Upper lobe of left lung (tissue), 6 donors: ENCODE results near the gene NADK2. TPM values are rescaled to one million over a fixed set of nuclear protein-coding genes. Genes with fewer than 3 reads are reported as not detected.

Source experiments
- ATAC-seq, 2 donors: fragments of 200-7000 bp; cut with Tn5 transposase; one replicate each; pipeline ENCODE4 v1.9.1; 2022; ENCODE audit warnings: mild to moderate bottlenecking in 2 of 2, moderate library complexity in 2 of 2; ENCODE audit not compliant: low FRiP score in 2 of 2
- DNase-seq, 2 donors: peaks; one replicate each; pipeline ENCODE4 v3.0.0-alpha.2; 2019 to 2020
- H3K27ac ChIP-seq, 4 donors: fragments of 200-600 bp; sonication (generic); one replicate each; pipeline ENCODE4 v1.5.1; 2016 to 2019
- H3K27me3 ChIP-seq, 4 donors: fragments of 200-600 bp; sonication (generic); one replicate each; pipeline ENCODE4 v1.5.1; 2017 to 2019
- H3K36me3 ChIP-seq, 4 donors: fragments of 200-600 bp; sonication (generic); one replicate each; pipeline ENCODE4 v1.5.1; 2016 to 2019
- H3K4me1 ChIP-seq, 4 donors: fragments of 200-600 bp; sonication (generic); one replicate each; pipeline ENCODE4 v1.5.1; 2018 to 2019
- H3K4me3 ChIP-seq, 4 donors: fragments of 200-600 bp; sonication (generic); one replicate each; pipeline ENCODE4 v1.5.1; 2017 to 2019; ENCODE audit warnings: mild to moderate bottlenecking in 2 of 4, moderate library complexity in 1 of 4
- H3K9me3 ChIP-seq, 4 donors: fragments of 200-600 bp; sonication (generic); one replicate each; pipeline ENCODE4 v1.5.1; 2018 to 2019
- EP300 ChIP-seq, 4 donors: sonication (generic); formaldehyde crosslinking; IDR thresholded peaks; one replicate each; pipeline ENCODE4 v1.5.1; 2017; ENCODE audit warnings: antibody characterized with exemption in 4 of 4, control low read depth in 2 of 4
- POLR2A ChIP-seq, 4 donors: fragments of 450-650 bp; IDR thresholded peaks; one replicate each; pipeline ENCODE4 v1.5.1; 2016 to 2017; ENCODE audit warnings: antibody characterized with exemption in 4 of 4, mild to moderate bottlenecking in 2 of 4
- POLR2AphosphoS5 ChIP-seq, 2 donors: sonication (generic); formaldehyde crosslinking; IDR thresholded peaks; one replicate each; pipeline ENCODE4 v1.5.1; 2017; ENCODE audit warnings: antibody characterized with exemption in 2 of 2
- WGBS, 2 donors: methylation state at CpG; one replicate each; pipeline ENCODE4 v1.1.5; 2017 to 2018; 5-methylcytosine and 5-hydroxymethylcytosine counted together
- total RNA-seq, 6 donors: library from RNA; depleted of rRNA in 4 of 6; stranded (reverse); fragments of >200 nt in 4 of 6; gene quantifications; one replicate each; pipeline versions ENCODE4 v1.1.0 to v1.2.1, GENCODE V29; 2016 to 2021
- TF ChIP-seq, protein P1 (sequence below), 6 experiments: fragments of 450-650 bp in 4 of 6; fragments of 200-600 bp in 2 of 6; sonication (generic) in 2 of 6; IDR thresholded peaks; one replicate each; pipeline ENCODE4 v1.5.1; 2016 to 2019; ENCODE audit warnings: antibody characterized with exemption in 6 of 6
- donor health status: DM: no; HTN: no; CAD: no; lungs with moderate emphysema.
- donor health status: DM: no; HTN: yes; CAD: no; lungs with severe emphysema.

The NADK2 gene
- total RNA-seq, 6 donors from 2014 or later = 12.6 to 39.6 (median 19.9) TPM

DNA sequence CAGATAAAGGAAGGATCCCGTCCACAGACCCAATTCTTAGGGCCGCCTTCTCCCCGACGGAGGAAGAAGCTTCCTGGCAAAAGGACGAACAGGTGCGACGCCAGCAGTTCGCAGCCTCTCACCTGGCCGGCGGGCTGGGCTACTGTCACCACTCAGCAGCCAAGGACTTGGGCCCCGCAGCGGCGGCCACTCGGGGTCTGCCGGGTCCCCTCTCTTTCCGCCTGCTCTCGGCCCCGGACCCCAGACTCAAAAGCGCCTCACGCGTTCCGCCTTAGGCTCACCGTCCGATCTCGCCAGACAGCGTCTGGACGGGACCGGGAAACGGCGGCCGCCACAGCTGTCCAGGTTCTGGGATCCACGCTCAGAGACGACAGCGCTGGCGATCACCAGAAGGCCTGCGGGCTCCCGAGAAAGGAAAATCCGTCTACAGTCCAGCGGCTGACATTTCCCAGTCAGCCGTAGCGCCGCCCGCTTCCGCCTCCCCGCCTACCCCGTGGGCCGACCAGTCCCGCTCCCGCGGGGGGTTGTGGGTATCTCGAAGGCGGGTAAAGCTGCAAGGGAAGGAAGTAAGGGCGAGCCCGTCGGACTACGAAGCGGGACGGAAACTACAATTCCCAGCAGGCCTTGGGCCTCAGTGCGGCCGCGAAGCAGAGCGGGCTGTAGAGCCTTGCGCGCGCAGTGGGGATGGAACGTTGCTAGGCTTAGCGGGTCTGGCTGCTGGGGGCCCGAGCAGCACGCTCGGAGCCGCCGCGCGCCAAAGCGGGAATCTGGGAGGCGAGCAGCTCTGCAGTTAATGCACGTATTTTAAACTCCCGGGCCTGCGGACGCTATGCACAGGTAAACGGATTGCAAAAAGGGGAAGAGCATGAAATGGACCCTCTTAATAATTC, 90.0 kb downstream of the NADK2 start, which contains the start of the genes LMBRD2 and SKP2:
LMBRD2 (minus strand) TSS at position 454 of the 890 bp plus-strand sequence. CDS start 8,538 bp downstream, outside the sequence.
SKP2 (plus strand) TSS at position 678 of the 890 bp plus-strand sequence; CDS start at position 830, 152 bp downstream.
- peak within 1 kb of the TSS; percentile 79 to 92 (median 82) for H3K27ac ChIP-seq
- no peaks in the 10 kb centered on the region for H3K27me3 ChIP-seq
- H3K4me3 ChIP-seq = peak within 1 kb of the TSS; percentile 78 to 95 (median 87)
- peak; percentile 70 to 92 for TF ChIP-seq POLR2AphosphoS5 (IDR thresholded peaks at IDR 0.05)
- peak in 3 of 4 donors; percentile 50 to 74 (median 67) for TF ChIP-seq POLR2A (IDR thresholded peaks at IDR 0.05)
- TF ChIP-seq, protein P1, sequence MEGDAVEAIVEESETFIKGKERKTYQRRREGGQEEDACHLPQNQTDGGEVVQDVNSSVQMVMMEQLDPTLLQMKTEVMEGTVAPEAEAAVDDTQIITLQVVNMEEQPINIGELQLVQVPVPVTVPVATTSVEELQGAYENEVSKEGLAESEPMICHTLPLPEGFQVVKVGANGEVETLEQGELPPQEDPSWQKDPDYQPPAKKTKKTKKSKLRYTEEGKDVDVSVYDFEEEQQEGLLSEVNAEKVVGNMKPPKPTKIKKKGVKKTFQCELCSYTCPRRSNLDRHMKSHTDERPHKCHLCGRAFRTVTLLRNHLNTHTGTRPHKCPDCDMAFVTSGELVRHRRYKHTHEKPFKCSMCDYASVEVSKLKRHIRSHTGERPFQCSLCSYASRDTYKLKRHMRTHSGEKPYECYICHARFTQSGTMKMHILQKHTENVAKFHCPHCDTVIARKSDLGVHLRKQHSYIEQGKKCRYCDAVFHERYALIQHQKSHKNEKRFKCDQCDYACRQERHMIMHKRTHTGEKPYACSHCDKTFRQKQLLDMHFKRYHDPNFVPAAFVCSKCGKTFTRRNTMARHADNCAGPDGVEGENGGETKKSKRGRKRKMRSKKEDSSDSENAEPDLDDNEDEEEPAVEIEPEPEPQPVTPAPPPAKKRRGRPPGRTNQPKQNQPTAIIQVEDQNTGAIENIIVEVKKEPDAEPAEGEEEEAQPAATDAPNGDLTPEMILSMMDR (IDR thresholded peaks at IDR 0.05) = peak in 1 of 6 experiments; percentile 14
- no peak for TF ChIP-seq EP300 (IDR thresholded peaks at IDR 0.05)
- WGBS, 2 donors = 0 to 2% methylated on average over 14 to 80 of the region's 81 CpGs
- DNase-seq (peak; percentile 97 to 99), ATAC-seq (peak; percentile 100)
- H3K9me3 ChIP-seq = no peaks in the 10 kb centered on the region
- peaks cover 0 to 12% (median 3%) of the 10 kb centered on the region in 4 donors for H3K36me3 ChIP-seq
- H3K4me1 ChIP-seq = peaks cover 25 to 53% (median 29%) of the 10 kb centered on the region in 4 donors

DNA sequence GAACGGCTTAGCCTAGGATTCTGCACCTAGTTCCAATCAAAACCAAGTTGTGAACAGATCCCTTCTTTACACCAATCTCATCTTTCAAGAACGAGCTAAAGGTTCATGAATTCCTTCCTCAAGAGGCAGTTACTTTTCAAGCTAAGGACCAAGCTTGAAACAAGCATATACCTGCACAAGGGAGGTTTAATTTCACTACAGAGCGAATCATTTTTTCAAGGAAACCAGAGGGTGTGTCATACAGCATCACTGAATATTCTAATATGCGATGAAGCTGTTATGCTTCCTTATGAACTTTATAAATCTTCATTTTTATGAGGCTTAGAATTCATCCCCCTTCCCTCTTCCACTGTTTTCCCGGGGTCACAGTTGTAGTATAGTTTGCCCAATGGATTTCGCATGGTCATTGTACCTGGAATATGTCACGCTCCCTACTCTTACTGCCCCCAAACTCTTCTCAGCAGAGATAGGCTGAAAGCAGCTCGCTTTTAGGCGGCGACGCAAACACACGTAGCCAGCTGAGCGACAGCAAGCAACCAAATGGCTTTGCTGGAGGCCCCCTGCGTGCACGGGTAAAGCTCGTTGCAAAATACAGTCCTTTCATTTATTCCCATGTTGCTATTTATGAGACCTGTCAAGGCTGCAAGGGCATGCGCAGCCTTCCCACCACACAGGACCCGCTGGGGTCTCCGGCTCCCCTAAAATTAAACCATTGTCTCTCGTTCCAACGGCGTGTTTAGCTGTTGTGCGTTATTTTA, 90.9 kb downstream of the NADK2 start:
- ATAC-seq = peak; percentile 47 to 54
- peak; percentile 7 to 42 for DNase-seq
- 2 to 5% methylated on average over 22 to 23 of the region's 23 CpGs for WGBS, 2 donors

DNA sequence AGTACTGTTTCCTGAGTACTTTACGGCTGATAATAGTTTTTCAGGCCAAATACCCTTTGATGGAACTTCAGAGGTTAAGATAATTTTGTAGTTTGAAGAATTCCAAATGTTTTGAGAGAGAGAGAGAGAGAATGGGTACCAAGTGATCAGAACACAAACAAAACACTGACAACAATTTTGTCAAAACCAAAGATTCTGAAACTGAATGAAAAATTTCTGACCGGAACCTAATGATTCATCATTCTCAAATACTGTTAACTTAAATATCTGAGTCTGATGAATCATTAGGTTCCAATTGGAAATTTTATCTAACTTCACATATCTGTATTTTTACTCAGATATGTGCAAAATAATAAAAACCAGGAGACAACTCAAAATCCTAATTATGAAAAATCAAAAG, 94.0 kb downstream of the NADK2 start:
- H3K27ac ChIP-seq = no peak overlapping the region
- no peaks in the 10 kb centered on the region for H3K27me3 ChIP-seq
- peaks cover 13 to 23% (median 16%) of the 10 kb centered on the region in 4 donors for H3K4me1 ChIP-seq
- H3K9me3 ChIP-seq = no peaks in the 10 kb centered on the region
- no peak overlapping the region for H3K4me3 ChIP-seq
- no peak for ATAC-seq
- DNase-seq = no peak
- TF ChIP-seq POLR2A (IDR thresholded peaks at IDR 0.05) (no peak), EP300 (IDR thresholded peaks at IDR 0.05) (no peak), POLR2AphosphoS5 (IDR thresholded peaks at IDR 0.05) (no peak)
- TF ChIP-seq, protein P1 (IDR thresholded peaks at IDR 0.05) = no peak
- H3K36me3 ChIP-seq = peaks cover 0 to 2% (median 0%) of the 10 kb centered on the region in 4 donors
- 47 to 83% methylated on average over 2 of the region's 2 CpGs for WGBS, 2 donors

More for the DNA sequence above, 90.9 kb downstream of the NADK2 start:
- no peaks in the 10 kb centered on the region for H3K9me3 ChIP-seq
- H3K27me3 ChIP-seq = no peaks in the 10 kb centered on the region
- H3K4me1 ChIP-seq = peaks cover 25 to 45% (median 29%) of the 10 kb centered on the region in 4 donors
- peaks cover 0 to 10% (median 3%) of the 10 kb centered on the region in 4 donors for H3K36me3 ChIP-seq
- TF ChIP-seq EP300 (IDR thresholded peaks at IDR 0.05) = no peak
- TF ChIP-seq, protein P1 (IDR thresholded peaks at IDR 0.05) = no peak
- no peak for TF ChIP-seq POLR2AphosphoS5 (IDR thresholded peaks at IDR 0.05)
- no peak for TF ChIP-seq POLR2A (IDR thresholded peaks at IDR 0.05)
- H3K27ac ChIP-seq = peak overlapping the region; percentile 79 to 92 (median 82)
- H3K4me3 ChIP-seq = peak overlapping the region; percentile 78 to 95 (median 87)

DNA sequence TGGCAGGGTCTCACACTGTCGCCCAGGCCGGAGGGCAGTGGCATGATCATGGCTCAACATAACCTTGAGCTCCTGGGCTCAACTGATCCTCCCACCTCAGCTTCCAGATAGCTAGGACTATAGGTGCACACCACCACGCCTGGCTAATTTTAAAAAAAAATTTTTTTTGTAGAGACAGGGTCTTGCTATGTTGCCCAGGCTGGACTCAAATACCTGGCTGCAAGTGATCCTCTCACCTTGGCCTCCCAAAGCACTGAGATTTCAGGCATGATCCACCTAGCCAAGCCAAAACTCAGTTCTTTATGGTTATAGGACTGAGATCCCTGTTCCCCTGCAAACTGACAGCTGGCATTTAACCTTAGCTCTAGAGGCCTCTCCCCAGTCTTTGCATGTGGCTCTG, 95.3 kb downstream of the NADK2 start:
- Histone ChIP-seq H3K36me3 (peaks cover 0 to 13% (median under 1%) of the 10 kb centered on the region in 4 donors), H3K4me3 (no peak overlapping the region), H3K27me3 (no peaks in the 10 kb centered on the region), H3K27ac (no peak overlapping the region), H3K9me3 (no peaks in the 10 kb centered on the region), H3K4me1 (peaks cover 10 to 17% (median 13%) of the 10 kb centered on the region in 4 donors)
- DNase-seq (no peak), ATAC-seq (no peak)
- 79 to 95% methylated on average over 3 of the region's 3 CpGs for WGBS, 2 donors
- TF ChIP-seq EP300 (IDR thresholded peaks at IDR 0.05) = no peak
- TF ChIP-seq POLR2AphosphoS5 (IDR thresholded peaks at IDR 0.05) = no peak
- no peak for TF ChIP-seq POLR2A (IDR thresholded peaks at IDR 0.05)
- TF ChIP-seq, protein P1 (IDR thresholded peaks at IDR 0.05) = no peak
